HFF-Myc (cell line): ENCODE measurements around the gene SLC38A1.
A peak's percentile ranks its signal among the peaks of the same experiment; 100 is the strongest.

Source experiments
- DNase-seq: peaks from one replicate; pipeline ENCODE4 v3.0.0-alpha.2; 2011; ENCODE audit warnings: low read depth; ENCODE audit errors: extremely low read depth
- H3K4me3 ChIP-seq: replicated peaks from 2 replicates; pipeline ENCODE4 v1.5.1; 2011; ENCODE audit warnings: low read depth, mild to moderate bottlenecking, control low read depth, low read length
- CTCF ChIP-seq: IDR thresholded peaks from 2 replicates; pipeline ENCODE4 v1.5.1; 2012; ENCODE audit warnings: mild to moderate bottlenecking, low read depth, low read length, control low read depth; ENCODE audit errors: missing control alignments

SLC38A1 gene

GRCh38 chr12:46188170-46188569, 80.7 kb downstream of the SLC38A1 start:
- DNase-seq = no peak
- no peak overlapping the region for H3K4me3 ChIP-seq
- TF ChIP-seq CTCF = no peak

GRCh38 chr12:46187023-46187422, 81.8 kb downstream of the SLC38A1 start:
- H3K4me3 ChIP-seq = no peak overlapping the region
- DNase-seq = peak; percentile 60
- TF ChIP-seq CTCF = no peak

GRCh38 chr12:46186088-46186487, 82.8 kb downstream of the SLC38A1 start:
- TF ChIP-seq CTCF = no peak
- DNase-seq = no peak
- no peak overlapping the region for H3K4me3 ChIP-seq

GRCh38 chr12:46185686-46186085, 83.2 kb downstream of the SLC38A1 start:
- no peak overlapping the region for H3K4me3 ChIP-seq
- DNase-seq = no peak
- no peak for TF ChIP-seq CTCF

- no peak for DNase-seq
- TF ChIP-seq CTCF = no peak
- H3K4me3 ChIP-seq = no peak overlapping the region
These were observed 83.8 kb downstream of the SLC38A1 start for GRCh38 chr12:46184798-46185595.

- no peak for DNase-seq
- no peak overlapping the region for H3K4me3 ChIP-seq
- TF ChIP-seq CTCF = no peak
These were observed 85.7 kb downstream of the SLC38A1 start for GRCh38 chr12:46183112-46183511.

- TF ChIP-seq CTCF = no peak
- H3K4me3 ChIP-seq = no peak overlapping the region
- no peak for DNase-seq
These were observed 87.4 kb downstream of the SLC38A1 start for GRCh38 chr12:46181465-46181864.
